ENCODE data around the gene MACROH2A1. TPM values are rescaled to one million over a fixed set of nuclear protein-coding genes. Genes with fewer than 3 reads are reported as not detected.

Gene MACROH2A1
- total RNA-seq, 4 donors from 2014 or later: 164 to 268 (median 170) TPM

DNA sequence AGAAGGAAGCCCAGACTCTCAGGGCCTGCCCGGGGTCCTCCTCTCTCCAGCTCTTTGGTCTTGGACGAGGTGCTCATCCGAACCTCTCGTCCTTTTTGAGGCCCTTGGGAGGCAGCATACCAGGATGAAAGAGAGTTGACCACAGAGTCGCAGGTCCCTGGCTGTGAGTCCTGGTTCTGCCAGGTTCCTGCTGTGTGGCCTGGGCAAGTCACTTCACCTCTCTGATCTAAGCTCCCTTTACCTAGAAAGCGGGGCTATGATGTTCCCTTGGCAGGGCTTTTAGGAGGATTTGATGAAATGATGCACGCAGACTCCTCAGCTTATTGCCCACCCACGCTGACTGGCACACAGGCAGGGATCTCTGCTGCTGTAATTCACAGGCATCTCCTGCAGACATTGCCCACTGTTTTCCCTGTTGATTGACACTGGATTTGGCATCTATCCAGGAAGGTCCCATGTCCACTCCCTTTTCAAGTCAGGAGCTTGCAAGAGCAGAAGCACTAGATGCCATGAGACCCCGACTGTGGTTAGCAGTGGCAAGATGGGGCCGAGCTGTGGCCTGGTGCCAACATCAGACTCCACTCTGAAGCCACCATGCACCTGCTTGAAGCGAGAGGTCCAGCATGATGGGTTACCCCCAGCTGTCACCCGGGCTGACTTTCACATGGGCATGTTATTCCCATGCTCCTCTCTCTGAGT is 71.5 kb downstream of the MACROH2A1 start:
- no peak for DNase-seq (ENCODE audit: low spot score in 2 of 2)
- Histone ChIP-seq H3K27me3 (no peaks in the 10 kb centered on the region), H3K4me3 (no peak overlapping the region), H3K36me3 (peaks cover 0 to 22% (median 0%) of the 10 kb centered on the region in 3 donors), H3K4me1 (peaks cover 0 to 12% (median 0%) of the 10 kb centered on the region in 4 donors), H3K9me3 (no peaks in the 10 kb centered on the region), H3K27ac (no peak overlapping the region)
- 87 to 91% methylated on average over 10 to 12 of the region's 12 CpGs for WGBS, 2 donors
- TF ChIP-seq, protein P1, sequence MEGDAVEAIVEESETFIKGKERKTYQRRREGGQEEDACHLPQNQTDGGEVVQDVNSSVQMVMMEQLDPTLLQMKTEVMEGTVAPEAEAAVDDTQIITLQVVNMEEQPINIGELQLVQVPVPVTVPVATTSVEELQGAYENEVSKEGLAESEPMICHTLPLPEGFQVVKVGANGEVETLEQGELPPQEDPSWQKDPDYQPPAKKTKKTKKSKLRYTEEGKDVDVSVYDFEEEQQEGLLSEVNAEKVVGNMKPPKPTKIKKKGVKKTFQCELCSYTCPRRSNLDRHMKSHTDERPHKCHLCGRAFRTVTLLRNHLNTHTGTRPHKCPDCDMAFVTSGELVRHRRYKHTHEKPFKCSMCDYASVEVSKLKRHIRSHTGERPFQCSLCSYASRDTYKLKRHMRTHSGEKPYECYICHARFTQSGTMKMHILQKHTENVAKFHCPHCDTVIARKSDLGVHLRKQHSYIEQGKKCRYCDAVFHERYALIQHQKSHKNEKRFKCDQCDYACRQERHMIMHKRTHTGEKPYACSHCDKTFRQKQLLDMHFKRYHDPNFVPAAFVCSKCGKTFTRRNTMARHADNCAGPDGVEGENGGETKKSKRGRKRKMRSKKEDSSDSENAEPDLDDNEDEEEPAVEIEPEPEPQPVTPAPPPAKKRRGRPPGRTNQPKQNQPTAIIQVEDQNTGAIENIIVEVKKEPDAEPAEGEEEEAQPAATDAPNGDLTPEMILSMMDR (IDR thresholded peaks at IDR 0.05): no peak
- TF ChIP-seq EP300 (IDR thresholded peaks at IDR 0.05) (no peak), POLR2A (IDR thresholded peaks at IDR 0.05) (no peak)

DNA sequence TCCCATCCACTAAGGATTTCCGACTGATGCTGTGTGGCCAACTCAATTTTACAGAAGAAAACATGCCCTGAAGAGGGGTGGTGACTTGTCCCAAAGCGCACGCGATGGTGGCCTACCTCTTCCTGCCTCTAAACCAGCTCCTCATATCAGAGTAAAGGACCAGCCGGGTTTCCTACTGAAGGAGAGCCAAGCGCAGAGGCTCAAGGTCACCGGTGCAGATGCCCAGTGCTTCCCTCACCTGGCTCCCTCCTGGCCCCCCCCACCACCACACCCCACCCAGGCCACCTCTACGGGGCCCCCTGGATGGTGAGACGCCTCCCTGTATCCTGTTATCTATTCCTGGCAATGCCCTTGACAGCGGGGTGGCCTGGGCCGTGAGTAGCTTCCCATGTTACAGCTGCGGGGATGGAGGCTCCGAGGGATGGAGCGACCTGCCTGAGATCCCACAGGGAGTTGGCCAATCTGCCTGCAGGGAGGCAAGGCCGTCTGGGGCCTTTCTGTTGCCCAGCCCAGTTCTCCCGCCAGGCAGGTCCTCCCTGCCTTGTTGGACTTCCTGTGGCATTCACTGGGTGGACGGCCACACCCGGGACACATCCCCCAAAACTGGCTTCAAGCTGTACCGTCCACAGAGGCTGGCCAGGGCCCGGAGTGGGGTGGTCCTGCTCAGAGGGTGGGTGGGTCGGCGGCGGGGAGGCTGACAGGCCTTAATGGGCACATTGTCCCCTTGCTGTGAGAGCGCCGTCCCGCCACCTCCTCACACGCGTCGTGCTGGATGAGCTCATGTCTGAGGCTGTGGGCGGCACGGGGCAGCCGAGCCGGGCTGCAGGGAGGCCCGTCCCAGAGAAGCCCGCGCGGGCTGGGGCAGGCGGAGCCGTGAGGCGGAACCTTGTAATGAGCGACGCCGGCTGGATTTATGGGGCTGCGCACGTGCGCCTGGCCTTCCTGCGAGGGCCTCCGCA is 72.5 kb downstream of the MACROH2A1 start:
- DNase-seq (ENCODE audit: low spot score in 2 of 2): no peak
- Histone ChIP-seq H3K9me3 (no peaks in the 10 kb centered on the region), H3K36me3 (peaks cover 0 to 21% (median 0%) of the 10 kb centered on the region in 3 donors), H3K4me3 (no peak overlapping the region), H3K4me1 (peaks cover 0 to 12% (median 0%) of the 10 kb centered on the region in 4 donors), H3K27me3 (no peaks in the 10 kb centered on the region), H3K27ac (no peak overlapping the region)
- WGBS, 2 donors: 54 to 70% methylated on average over 34 to 47 of the region's 48 CpGs
- no peak for TF ChIP-seq POLR2A (IDR thresholded peaks at IDR 0.05)
- TF ChIP-seq, protein P1 (IDR thresholded peaks at IDR 0.05): no peak
- peak in 1 of 2 donors; percentile 6 for TF ChIP-seq EP300 (IDR thresholded peaks at IDR 0.05)

DNA sequence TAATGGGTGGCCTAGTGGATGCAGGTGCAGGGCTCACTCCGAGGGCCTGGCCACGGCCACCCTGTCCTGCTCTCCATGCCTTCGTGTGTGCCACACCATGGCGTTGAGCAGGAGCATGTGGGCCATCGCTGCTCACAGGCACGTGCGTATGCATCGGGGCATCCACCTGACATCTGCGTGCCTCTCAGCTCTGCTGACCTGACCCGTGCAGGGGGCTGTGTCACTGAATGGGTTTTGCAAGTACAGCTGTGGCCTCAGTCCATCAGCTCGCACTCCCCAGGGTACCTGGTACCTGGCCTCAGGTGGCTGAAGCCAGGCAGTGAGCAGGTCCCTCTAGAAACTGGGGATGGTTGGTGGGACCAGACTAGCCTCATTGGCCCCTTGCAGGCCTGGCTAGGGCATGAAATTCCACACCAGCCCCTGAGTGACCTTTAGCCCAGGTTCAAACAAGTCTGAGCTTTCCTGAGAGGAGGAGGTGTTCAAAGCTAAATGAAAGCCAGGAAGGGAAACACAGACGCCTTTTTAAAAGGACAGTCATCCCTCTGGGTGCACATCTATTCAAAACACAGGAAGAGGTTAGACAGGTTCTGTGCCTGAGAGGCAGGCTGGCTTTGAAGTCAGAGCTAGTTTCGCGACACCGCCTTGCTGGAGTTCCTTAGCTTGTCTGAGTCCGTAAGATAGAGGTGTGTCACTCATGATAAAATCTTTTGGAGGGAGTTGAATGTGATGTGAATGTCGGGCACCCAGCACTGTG is 74.0 kb downstream of the MACROH2A1 start:
- Histone ChIP-seq H3K4me1 (peaks cover 0 to 12% (median 0%) of the 10 kb centered on the region in 4 donors), H3K36me3 (peaks cover 0 to 6% (median 0%) of the 10 kb centered on the region in 3 donors), H3K27me3 (no peaks in the 10 kb centered on the region), H3K27ac (no peak overlapping the region), H3K4me3 (no peak overlapping the region), H3K9me3 (no peaks in the 10 kb centered on the region)
- no peak for DNase-seq (ENCODE audit: low spot score in 2 of 2)
- 92 to 96% methylated on average over 14 to 17 of the region's 17 CpGs for WGBS, 2 donors
- TF ChIP-seq POLR2A (IDR thresholded peaks at IDR 0.05) (no peak), EP300 (IDR thresholded peaks at IDR 0.05) (no peak)

DNA sequence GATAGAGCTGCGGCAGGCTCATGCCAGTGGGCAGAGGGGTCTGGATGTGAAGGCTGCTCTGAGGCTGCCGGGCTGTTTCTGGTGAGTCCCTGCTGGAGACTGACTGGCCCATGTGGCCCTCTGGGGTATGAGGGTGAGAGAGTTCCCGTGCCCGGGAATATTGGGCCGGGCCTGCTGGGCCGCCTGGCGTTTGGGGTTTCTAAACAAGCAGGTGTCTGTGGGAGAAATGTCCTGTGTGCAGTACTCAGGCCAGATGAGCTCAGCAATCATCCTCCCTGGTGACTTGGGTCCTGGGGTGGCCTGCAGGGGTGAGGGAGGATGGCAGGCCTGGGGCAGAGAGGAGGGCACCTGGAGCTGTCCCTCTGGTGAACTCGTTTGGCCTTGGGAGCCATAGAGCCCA is 74.9 kb downstream of the MACROH2A1 start:
- H3K9me3 ChIP-seq: no peaks in the 10 kb centered on the region
- no peak overlapping the region for H3K27ac ChIP-seq
- H3K27me3 ChIP-seq: no peaks in the 10 kb centered on the region
- no peak for DNase-seq (ENCODE audit: low spot score in 2 of 2)
- H3K36me3 ChIP-seq: no peaks in the 10 kb centered on the region
- H3K4me1 ChIP-seq: peaks cover 0 to 12% (median 0%) of the 10 kb centered on the region in 4 donors
- no peak overlapping the region for H3K4me3 ChIP-seq
- no peak for TF ChIP-seq EP300 (IDR thresholded peaks at IDR 0.05)
- TF ChIP-seq POLR2A (IDR thresholded peaks at IDR 0.05): no peak
- TF ChIP-seq, protein P1 (IDR thresholded peaks at IDR 0.05): no peak
- WGBS, 2 donors: 80 to 85% methylated on average over 3 to 8 of the region's 8 CpGs

DNA sequence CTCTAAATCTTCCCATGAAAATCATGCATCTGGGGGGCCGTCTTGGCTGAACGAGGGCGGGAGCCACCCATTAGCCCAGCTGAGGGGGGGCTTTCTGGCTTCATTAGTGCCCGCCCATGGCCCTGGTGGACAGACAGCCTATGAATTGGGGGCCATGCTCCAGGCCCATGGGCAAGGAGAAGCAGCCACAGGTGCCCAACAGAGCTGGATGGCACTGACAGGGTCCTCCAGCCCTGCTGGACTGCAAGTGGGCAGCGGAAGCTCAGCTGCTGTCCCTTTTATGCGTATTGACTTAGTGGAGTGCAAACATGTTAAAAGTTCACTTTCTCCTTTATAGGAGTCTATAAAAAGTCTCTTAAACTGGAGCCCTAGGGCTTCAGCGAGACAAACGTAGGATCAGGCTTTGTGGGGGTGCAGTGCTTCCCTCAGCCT is 75.3 kb downstream of the MACROH2A1 start:
- WGBS, 2 donors: 80 to 90% methylated on average over 8 of the region's 8 CpGs
- H3K27ac ChIP-seq: no peak overlapping the region
- TF ChIP-seq, protein P1 (IDR thresholded peaks at IDR 0.05): no peak
- TF ChIP-seq EP300 (IDR thresholded peaks at IDR 0.05) (no peak), POLR2A (IDR thresholded peaks at IDR 0.05) (no peak)
- H3K36me3 ChIP-seq: no peaks in the 10 kb centered on the region
- no peak overlapping the region for H3K4me3 ChIP-seq
- no peaks in the 10 kb centered on the region for H3K9me3 ChIP-seq
- peaks cover 0 to 12% (median 0%) of the 10 kb centered on the region in 4 donors for H3K4me1 ChIP-seq
- DNase-seq (ENCODE audit: low spot score in 2 of 2): no peak
- no peaks in the 10 kb centered on the region for H3K27me3 ChIP-seq
